ELR (cell line): ENCODE measurements around the gene SLC38A8.

Experiments used
- DNase-seq: peaks from one replicate; pipeline ENCODE4 v3.0.0-alpha.2; 2015; ENCODE audit warnings: low read depth

The SLC38A8 gene

GRCh38 chr16:83969771-83970429, 72.7 kb downstream of the SLC38A8 start:
- DNase-seq: no peak

GRCh38 chr16:83968891-83969649, 73.5 kb downstream of the SLC38A8 start:
- DNase-seq: no peak

GRCh38 chr16:83968306-83968851, 74.2 kb downstream of the SLC38A8 start:
- DNase-seq: no peak

- peak; percentile 59 for DNase-seq
Measured at GRCh38 chr16:83967838-83968305, 74.7 kb downstream of the SLC38A8 start, which contains the start of gene NECAB2. NECAB2 (plus strand) TSS chr16:83968244; CDS start chr16:83968649, 405 bp downstream.

GRCh38 chr16:83967091-83967490, 75.5 kb downstream of the SLC38A8 start:
- DNase-seq: no peak

GRCh38 chr16:83966153-83966696, 76.4 kb downstream of the SLC38A8 start:
- DNase-seq: no peak

GRCh38 chr16:83965444-83966152, 77.0 kb downstream of the SLC38A8 start:
- DNase-seq: no peak

- DNase-seq: no peak
Measured at GRCh38 chr16:83964684-83965443, 77.7 kb downstream of the SLC38A8 start.

- DNase-seq: no peak
Measured at GRCh38 chr16:83963277-83964119, 79.1 kb downstream of the SLC38A8 start.

- DNase-seq: no peak
Measured at GRCh38 chr16:83961591-83961990, 81.0 kb downstream of the SLC38A8 start.

- DNase-seq: no peak
Measured at GRCh38 chr16:83960521-83961249, 81.9 kb downstream of the SLC38A8 start.
